HG02798 (cell line): ENCODE measurements around the gene TMEM74B.
"Not testable (repeated sequence)": the region's sequence is repeated elsewhere in the genome, so short reads cannot be mapped to it uniquely, and the experiment has no call there.

Experiments used
- ATAC-seq: cut with Tn5 transposase; IDR thresholded peaks from one replicate; pipeline ENCODE4 v1.9.1; 2021; ENCODE audit warnings: mild to moderate bottlenecking; ENCODE audit not compliant: unreplicated experiment, poor library complexity

The TMEM74B gene

DNA sequence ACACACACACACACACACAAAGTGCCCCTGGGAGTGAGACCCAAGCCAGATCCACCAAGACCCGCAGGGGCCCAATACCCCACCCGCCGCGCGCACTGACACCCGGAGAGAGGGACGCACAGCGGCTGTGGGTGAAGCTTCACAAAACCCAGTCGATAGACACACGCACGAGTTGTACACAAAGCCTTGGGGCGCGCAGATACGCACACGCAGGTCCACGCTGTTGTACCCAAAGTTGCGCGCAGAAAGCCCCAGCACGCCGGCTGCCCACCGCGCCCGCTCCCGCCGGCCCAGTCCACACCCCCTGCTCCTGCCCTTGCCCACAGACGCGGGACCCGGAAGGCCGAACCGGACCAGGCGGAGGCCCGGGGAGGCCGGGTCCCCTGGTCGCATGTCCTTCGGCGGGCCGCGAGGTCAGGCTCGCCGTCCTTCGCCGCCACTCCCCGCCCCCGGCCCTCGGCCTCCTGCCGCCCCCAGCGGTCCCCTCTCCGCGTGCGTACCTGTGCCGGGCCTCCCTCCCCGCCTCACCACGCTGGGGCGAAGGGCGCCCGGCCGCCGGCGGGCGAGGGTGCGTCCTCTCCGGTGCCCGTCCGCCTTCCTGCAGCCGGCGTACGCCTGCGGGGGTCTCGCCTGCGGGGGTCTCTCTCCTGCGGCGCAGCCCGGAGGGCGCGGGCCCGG, at the start of gene TMEM74B:
Gene TMEM74B, minus strand, starts transcription at position 344 of the 678 bp plus-strand sequence. CDS start 1,180 bp downstream, outside the sequence.
- ATAC-seq = no peak

DNA sequence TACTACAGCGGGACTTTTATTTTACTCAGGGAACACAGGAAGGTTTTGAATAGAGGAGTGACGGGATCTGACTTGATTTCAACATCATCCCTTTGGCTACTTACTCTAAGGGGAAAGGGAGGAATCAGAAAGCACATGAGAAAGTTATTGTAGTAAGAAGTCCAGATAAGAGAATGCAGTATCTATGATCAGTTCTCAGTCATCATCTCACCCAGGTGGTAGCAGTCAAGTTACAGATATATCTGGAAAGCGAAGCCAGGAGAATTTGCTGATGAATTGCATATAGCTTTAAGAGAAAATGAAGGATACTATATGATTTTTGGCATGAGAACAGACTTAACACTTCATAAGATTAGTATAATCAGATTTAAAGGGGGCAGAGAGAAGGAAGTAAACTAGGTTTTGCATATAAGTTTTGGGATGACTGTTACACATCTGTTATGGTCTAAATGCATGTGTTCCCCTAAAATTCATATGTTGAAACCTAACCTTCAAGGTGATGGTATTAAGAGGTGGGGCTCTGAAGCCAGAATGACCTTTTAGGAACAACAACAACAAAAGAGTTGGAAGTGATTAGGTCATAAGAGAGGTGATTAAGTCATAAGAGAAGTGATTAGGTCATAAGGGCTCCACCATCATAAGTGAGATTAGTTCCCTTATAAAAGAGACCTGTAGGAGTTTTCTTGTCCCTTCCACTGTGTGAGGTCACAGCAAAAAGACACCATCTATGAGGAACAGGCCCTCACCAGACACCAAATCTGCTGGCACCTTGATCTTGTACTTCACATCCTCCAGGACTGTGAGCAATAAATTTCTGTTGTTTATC, 47.7 kb upstream of the TMEM74B start:
- no peak for ATAC-seq

DNA sequence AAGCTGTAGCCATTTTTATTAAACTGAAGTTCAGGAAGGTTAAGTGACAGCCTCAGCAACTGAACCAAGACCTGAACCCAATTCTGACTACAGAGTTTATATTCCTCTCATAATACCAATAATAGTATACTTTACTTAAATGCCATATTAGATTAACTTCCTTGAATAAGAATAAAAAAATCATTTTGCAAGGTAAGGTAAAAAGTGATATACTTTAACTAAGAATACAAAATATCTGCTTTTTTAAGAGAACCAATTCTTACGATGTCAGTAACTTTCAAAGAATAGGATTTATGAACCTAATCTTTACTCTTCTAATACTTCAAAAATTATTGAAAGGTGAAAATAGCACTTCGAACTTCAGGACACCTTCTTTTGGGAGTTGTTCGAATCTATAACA, 44.8 kb upstream of the TMEM74B start:
- ATAC-seq = no peak

DNA sequence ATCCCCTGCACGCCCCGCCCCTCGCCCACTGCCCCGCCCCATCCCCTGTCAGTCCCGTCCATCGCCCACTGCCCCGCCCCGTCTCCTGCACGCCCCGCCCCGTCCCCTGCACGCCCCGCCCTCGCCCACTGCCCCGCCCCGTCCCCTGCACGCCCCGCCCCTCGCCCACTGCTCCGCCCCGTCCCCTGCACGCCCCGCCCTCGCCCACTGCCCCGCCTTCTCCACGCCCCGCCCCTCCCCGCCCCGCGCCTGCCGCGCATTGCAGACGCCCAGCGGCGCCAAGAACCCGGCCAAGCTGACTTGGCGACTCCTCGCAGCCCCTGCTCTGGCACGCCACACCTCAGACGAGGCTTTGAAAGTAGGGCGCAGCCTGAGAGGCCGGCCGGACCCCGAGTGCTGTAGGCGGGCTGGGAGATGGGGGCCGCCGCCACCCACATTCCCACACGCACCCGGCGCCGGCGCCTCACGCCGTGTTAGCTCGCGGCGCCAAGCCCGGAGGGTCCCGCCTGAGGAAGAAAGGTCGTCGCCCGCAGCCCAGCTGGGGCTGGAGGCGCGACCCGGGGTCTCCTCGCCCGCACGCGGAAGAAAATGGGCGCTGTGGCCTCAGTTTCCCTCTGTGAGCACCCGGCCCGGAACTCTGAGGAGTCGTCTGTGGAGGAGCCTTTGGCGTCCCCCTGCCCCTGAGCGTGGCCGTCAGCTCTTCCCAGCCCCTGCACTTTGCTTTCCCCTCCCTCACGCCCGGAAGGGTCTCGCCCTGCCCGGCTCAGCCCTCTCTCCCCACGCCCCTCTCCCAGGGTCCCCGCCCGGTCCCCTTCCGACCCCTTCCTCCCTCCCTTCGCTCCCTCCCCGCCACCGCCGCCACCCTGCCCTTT, 41.2 kb upstream of the TMEM74B start, which contains the start of gene RAD21L1:
Gene RAD21L1, plus strand, starts transcription at position 262 of the 872 bp plus-strand sequence. CDS start 2,410 bp downstream, outside the sequence.
- ATAC-seq = no peak

DNA sequence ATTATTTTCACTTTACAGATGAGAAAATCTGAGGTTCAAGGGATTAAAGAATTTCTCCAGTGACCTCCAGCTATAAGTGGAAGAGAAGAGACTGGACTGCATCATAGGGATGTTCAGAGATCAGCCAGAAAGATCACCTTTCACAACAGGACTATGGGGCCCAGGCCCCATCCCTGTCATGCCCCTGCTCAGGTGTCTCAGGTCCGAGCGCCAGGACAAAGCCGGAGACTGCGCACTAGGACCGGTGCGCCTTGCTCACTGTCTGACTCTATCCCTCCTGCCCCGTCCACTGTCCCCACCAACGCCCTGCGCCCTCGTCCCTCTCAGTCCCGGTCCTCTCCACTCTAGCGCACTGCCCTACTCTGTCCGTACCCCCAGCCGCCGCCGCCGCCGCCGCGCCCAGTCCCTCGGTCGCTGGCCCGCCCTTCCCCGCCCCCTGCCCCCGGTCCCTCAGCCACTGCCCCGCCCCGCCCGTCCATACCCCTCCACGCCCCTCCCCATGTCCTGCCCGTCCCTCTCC, 40.5 kb upstream of the TMEM74B start:
- ATAC-seq = no peak

DNA sequence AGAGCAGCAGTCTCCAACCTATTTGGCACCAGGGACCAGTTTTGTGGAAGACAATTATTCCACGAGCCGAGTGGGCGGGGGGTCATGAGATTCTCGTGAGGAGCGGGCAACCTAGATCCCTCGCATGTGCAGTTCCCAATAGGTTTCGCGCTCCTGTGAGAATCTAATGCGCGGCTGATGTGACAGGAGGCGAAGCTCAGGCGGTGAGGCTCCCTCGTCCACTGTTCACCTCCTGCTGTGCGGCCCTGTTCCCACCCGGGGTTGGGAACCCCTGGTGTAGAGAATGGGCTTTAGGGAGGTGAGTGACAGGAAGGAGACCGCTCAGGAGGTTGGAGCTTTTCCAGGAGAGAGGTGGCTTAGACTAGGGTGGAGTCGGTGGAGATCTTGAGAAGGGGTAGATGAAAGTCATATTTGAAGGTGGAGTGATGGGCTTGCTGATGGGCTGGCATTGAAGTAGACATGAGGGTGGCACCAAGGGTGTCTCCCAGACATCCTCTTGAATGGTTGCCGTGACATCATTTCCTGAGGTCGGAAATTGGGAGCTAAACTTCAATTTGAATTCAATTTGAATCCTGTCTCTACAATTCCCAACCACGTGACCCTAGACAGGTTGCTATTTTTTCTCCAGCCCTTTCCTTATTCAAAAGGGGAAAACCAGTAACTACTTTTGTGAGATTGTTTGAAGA, 39.6 kb upstream of the TMEM74B start:
- ATAC-seq = no peak

DNA sequence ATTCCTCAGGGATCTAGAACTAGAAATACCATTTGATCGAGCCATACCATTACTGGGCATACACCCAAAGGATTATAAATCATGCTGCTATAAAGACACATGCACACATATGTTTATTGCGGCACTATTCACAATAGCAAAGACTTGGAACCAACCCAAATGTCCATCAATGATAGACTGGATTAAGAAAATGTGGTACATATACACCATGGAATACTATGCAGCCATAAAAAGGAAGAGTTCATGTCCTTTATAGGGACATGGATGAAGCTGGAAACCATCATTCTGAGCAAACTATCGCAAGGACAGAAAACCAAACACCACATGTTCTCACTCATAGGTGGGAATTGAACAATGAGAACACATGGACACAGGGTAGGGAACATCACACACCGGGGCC, 38.0 kb upstream of the TMEM74B start:
- not testable (repeated sequence) for ATAC-seq

DNA sequence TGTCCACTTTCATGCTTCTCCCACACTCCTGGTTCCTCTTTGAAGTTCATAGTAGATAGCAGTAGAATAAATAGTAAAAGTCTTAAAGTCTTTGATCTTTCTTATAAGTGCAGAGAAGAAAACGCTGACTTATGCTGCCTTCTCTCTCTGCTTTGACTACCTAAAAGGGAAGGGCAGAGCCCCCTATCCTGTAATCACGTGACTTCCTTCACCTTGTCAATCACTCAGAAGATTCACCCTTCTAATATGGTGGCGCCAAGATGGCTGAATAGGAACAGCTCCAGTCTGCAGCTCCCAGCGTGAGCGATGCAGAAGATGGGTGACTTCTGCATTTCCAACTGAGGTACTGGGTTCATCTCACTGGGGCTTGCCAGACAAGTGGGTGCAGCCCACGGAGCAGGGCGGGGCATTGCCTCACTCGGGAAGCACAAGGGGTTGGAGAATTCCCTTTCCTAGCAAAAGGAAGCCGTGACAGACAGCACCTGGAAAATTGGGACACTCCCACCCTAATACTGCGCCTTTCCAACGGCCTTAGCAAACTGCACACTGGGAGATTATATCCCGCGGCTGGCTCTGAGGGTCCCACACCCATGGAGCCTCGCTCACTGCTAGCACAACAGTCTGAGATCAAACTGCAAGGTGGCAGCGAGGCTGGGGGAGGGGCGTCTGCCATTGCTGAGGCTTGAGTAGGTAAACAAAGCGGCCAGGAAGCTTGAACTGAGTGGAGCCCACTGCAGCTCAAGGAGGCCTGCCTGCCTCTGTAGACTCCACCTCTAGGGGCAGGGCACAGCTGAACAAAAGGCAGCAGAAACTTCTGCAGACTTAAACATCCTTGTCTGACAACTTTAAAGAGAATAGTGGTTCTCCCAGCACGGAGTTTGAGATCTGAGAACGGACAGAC, 32.0 kb upstream of the TMEM74B start:
- ATAC-seq = not testable (repeated sequence)

DNA sequence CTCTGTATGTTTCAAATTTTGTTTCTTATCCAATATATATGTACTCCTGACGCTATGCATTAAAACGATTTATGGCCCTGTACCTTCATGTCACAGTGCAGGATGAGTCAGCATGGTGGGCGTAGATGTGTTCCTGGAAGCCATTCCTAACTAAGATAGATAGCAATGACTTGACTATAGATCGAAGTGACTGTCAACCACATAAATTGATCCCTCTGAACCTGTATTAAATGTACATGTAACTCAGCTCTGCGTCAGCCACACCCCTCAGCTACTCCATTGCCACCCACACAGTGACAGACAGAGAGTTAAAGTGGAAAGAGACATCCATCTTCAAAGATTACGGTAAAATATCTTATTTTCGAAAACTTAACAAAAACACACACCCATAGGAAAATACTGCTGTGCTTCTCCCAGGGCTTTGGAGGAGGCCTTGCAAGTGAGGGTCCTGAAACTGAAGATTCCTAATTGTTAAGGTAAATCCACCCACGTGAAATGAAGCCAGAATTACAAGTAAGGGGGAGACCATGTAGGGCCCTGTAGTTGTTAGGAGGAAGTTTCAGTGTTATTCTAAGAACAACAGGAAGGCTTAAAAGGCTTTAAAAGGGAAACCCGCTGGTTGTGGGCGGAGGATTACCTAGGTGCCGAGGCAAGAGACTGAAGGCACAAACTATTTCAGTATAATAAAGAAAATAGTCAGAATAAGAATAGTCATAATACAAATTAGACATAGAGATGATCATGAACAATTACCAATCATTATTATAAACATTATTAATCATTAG, 30.8 kb upstream of the TMEM74B start:
- ATAC-seq = no peak

DNA sequence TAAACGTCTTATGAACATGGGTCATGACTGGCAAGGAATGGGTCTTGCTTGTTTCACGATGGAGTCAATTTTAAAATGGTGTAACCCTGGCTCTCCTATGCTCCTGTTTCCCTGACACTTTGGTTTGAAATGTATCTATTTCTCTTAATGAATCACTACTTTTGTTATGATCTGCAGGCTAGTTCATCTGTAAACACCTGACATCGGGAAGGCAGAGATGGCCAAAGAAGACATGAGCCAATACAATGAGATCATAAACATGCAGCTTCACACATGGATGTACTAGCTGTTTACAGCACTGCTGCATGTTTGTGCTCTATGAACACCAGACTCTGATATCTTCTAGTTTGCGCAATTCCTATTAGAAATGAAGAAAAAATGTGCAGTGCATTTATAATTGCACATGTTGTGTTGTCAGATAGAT, 30.1 kb upstream of the TMEM74B start:
- ATAC-seq = no peak

DNA sequence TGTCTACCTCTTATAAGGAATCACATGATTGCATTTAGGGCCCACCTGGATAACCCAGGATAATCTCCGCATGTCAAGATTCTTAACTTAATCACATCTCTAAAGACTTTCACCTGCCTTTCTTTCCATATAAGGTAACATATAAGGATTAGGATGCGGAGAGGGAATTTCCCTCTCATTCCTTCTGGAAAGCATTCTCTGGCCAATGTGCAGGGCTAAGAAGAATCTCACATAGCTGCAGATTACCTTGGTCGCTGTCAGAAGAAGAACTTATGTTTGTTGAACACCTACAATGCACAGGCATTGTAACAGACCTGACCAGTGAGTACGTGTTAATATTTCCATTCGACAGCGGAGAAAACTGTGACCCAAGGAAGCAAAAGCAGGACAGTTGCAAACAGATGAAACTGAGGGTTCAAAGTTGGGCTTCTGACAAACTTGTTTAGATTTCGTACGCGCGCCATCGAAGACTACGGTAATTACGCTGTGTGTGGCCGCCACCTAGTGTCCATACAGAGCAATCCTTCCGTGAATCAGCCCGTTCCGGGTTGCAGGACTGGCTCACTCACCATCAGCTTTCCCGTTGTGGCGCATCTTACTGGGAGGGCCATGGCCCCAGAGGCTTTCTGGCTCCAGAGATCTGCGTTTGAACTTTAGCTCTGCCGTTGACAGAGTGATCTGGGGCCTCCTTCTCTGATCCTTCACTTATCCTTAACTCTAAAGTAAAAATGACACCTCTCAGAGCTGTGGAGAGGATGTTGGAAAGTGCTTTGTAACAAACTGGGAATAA, 28.0 kb upstream of the TMEM74B start:
- peak; percentile 64 for ATAC-seq

DNA sequence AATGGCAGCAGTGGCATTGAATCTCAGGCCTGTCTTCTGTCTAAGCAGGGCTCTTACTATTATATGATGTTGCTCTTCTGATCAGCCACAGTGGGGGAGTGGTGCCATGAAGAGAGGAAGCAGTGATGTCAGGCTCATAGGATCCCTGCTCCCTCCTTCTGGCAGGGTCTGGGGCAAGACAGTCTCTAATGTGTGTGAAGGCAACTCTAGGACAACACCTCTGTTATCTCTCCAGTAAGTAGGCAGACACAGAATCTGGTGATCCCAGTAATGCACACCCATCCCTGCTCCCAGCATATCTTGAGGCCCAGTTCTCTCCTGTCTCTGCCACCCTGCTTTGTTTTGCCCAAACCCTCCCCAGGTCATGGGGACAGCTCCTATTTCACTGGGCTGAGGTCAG, 27.2 kb upstream of the TMEM74B start:
- no peak for ATAC-seq

DNA sequence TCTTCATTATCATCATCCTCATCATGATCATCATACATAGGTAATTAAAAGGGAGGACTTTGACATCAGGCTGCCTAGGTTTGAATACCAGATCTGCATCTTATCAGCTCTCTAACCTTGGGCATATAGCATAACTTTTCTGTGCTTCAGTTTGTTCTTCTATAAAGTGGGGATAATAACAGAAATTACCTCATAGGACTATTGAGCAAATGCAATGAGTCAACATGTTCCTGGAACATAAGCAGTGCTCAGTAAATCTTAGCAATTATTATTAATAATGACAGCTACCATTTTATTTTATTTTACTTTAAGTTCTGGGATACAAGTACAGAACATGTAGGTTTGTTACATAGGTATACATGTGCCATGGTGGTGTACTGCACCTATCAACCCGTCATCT, 25.7 kb upstream of the TMEM74B start:
- no peak for ATAC-seq

DNA sequence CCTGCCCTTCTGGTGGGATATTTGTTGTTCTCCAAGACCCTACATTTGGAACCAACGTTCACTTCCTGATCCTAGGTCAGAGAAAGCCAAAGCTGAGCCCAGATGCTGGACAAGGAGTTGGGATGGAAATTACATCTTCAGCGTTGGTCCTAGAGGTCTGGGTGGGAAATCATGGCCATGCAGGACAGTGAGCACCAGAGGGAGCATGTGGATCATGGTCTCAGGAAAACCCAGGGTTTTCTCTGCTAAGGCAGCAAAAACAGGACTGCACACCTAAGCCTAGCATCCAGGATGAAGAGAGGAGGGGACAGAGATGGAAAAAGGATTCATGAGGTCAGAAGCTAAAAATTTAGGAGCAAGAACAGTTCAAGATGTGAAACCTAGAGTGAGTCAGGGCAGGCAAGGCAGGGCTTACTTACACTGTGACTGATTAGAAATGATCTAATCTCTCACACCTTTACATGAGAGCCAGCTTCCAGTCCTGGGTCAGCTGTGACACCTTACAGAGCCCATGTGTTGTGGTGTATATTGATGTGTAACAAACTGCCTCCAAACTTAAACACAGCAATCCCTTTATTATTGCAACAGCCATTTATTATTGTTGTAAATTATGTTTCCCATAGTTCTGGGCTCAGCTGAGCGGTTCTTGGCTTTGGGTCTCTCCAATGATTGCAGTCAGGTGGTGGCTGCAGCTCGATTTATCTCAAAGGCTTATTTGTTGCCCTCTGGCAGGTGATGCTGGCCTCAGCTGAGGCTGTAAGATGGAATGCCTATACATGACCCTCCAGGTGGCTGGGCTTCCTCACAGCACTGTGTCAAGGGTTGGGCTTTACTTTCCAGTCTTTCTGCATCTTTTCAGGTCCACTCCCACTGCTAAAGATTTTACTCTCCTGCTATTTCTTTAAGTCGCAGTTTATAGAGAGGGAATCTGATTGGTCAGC, 24.9 kb upstream of the TMEM74B start:
- no peak for ATAC-seq

DNA sequence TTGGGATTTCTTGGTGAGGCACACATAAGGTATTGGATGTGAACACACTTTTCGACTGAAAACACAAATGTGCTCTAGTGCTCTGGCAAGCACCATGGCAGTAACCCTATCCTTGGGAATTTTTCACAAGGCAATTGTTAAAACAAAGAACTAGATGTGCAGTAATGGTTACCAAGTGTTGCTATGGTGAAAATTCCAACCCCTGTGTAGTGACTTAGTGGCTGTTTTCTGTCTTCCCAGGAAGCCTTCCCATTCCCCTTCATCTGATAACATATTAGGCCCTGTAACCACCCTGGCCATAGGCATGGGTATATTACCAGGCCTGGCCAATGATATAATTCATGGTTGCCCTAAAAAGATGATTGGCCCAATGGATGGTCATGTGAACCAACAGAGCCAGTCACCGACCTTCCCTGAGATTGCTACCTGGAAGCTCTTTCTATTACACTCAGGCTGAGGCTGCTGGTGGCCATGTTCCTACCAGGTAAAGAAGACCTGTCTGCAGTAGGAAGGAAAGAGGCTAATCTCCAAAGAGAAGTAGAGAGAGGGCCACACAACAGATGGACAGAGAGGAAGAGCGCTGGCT, 22.6 kb upstream of the TMEM74B start:
- ATAC-seq = no peak
